T follicular helper cell (primary cell): Measurements from ENCODE around the gene CSNK2B.

ENCODE experiments used
- DNase-seq: peaks from one replicate; pipeline ENCODE4 v3.0.0-alpha.2; 2020; ENCODE audit warnings: low read depth
- total RNA-seq, 2 experiments: gene quantifications; one replicate each; lab custom pipeline; 2026; lab: John Stamatoyannopoulos, UW

CSNK2B gene
- total RNA-seq, result 3.4 to 4.0 reads per million in 2 experiments

DNA sequence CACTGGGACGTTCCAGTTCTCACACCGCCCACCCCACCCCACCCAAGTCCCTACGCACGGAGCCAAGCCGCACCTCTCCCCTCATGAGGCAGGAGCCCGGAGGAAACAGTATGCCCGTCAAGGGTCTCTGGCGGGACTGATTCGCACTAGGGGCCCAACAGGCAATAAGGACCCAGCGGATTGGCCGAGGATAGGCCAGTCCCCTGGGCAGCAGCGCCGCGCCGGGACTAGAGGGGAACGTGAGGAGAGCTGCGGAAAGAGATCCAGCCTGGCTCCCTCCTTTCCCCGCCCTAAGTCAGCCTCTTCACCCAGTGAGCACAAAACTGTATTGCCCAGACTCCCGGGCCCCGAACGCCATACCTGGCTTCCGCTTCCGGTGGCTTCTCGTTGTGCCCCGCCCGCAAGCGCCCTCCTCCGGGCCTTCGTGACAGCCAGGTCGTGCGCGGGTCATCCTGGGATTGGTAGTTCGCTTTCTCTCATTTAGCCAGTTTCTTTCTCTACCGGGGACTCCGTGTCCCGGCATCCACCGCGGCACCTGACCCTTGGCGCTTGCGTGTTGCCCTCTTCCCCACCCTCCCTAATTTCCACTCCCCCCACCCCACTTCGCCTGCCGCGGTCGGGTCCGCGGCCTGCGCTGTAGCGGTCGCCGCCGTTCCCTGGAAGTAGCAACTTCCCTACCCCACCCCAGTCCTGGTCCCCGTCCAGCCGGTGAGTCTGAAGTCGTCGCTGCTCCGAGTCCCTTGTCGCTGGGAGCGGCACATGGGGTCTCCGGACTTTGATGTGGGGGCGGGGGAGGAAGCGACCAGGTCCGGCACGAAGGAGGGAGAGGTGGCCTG lies at the start of gene CSNK2B:
Gene CSNK2B (plus strand): TSS at position 580 of the 836 bp plus-strand sequence. CDS start 752 bp downstream, outside the sequence.
- peak; percentile 99 for DNase-seq

DNA sequence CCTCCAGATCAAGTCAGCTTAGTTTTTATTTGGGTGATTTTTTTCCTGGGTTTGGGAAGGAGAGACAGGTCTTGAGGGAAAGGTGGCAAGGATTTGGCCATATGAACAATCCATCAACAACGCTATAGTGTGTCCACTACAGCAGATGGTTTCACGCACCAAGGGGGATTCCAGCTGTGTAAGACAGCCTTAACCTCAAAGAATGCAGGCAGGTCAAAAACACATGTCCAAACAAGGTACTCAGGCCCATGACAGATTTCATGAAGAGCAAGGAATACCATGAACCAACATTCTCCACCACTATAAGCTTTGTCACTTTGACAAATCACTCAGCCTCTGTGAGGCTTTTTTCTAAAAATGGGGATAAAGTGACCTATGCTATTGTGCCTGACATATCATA lies 48.9 kb upstream of the CSNK2B start:
- DNase-seq, result no peak

DNA sequence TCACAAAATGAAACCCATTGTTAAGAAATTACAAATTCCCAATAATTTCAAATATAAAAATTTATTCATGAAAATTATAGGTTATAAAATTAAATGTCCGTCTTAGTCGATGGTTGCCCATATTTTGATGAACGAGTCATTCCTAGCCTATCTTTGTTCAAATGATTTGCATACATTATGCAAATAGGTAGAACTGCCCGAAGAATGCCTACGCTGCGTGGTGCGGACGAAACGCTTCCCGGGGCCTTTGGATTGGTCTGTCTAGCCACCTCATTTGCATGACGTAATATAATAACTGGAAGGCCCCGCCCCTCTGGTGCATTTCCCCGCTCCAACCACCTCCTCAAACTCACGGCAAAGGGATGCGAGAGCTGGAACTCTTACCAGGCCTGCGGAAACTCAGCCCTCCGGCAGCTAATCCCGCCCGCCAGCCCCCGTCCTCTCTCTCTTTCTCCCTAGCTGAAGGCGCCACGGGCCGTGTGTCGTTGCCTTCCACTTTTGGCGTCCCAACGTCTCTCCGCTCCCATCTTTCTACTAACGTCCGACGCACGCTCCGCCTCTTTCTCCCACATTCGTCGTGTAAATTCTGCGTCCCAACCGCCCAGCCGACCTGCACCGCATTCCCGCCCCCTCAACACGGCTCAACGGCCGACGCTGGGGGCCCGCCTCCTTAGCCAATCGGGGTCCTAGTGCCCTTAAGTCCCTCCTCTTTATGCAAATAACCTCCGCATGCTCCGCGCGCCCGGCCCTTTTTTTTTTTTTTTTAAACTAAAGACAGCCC lies 45.9 kb upstream of the CSNK2B start:
- DNase-seq, result peak; percentile 95

DNA sequence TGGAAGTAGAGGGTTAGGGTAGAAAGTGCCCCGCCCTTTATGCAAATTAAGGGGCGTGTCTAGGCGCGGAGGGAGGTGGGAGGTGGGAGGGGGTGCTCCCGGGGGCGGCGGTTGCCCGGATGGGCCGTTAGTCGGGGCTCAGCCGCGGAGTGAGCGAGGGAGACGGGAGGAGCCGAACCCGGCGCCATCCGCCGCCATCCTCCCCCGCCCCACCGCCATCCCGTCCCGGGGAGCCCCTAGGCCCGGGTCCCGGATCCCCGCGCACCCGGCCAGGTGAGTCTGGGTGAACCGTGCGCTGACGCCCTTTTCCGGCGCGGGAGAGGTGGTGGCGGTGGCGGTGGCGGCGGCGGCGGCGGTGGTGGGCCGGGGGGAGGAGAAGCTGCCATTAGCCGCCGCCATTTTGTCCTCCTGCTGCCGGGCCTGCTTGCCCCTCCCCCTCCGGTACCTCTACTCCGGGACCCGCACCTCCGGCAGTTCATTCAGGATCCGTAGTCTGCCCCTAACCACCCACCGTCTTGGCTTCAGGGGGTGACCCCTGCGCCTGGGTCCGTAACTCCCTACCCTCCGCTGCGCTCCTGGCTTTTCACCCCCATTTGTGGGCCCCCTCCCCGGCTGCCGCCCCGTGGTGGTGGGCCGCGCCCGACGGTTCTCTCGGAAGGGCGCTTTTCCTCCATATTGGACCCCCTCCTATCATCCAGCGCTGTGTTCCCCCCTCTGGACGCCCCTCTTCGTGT lies 45.1 kb upstream of the CSNK2B start, which contains the start of gene PRRC2A:
Gene PRRC2A (plus strand): TSS at position 130 of the 734 bp plus-strand sequence. CDS start 2,075 bp downstream, outside the sequence.
- DNase-seq, result peak; percentile 73

DNA sequence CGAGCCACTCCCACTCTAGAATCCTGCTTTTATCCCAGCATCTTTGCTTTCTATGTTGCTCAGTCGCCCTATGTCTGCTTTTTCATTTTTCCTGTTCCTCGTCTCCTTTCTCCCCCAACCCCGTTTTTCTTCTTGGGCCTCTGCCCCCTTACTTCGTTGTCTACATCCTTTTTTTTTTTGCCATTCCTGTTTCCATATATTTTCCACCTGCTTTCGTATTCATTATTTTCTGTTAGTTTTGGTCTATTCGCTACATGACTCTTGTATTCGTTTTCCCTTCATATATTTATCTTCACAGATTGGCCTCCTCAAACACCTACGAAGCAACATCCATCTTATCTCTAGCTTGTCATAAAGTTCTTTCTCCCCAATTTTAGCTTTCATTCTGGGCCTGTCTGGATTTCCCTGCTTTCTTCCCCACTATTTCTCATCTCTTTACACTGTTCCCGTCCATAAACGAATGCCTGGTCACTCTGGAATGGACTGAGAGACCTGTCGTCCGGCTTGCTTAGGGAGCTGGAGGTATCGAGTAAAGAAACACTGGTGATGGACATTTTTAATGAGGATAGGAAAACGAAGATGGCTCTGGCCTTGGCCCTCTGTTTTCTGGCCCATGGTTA lies 44.5 kb upstream of the CSNK2B start:
- DNase-seq, result no peak

DNA sequence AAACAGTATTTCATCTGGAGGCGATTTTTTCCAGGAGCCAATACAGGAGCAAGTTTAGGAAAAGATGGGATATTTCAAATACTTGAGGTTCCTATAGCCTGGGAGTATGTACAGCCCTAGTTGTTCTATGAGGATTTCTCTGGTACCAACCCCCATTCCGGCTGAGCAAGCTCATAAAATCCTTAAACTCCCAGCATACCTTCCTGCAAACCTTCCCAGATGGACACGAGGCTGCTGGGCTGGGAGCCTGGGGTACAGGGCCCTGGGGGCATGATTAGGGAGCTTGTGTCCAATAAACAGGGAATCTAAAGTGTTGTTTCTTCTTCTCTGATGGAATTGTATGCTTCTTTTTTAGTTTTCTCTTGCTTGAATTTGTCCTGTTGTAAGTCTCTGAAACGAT lies 43.9 kb upstream of the CSNK2B start:
- no peak for DNase-seq

DNA sequence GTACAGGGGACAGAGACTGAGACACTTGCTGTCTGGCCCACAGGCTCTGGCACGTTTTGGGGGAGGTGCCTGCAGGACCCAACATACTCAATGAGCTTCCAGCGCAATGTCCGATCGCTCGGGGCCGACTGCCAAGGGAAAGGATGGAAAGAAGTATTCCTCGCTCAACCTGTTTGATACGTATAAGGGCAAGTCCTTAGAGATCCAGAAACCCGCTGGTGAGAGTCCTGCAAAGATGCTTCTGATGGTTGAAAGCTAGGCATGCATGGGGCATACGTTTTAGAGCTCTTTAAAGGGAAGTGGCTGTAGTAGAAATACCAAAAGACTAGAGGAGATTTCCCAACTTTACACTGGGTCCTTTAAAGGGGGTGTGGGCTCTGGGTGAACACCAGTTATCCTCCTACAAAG lies 43.2 kb upstream of the CSNK2B start:
- DNase-seq, result no peak

DNA sequence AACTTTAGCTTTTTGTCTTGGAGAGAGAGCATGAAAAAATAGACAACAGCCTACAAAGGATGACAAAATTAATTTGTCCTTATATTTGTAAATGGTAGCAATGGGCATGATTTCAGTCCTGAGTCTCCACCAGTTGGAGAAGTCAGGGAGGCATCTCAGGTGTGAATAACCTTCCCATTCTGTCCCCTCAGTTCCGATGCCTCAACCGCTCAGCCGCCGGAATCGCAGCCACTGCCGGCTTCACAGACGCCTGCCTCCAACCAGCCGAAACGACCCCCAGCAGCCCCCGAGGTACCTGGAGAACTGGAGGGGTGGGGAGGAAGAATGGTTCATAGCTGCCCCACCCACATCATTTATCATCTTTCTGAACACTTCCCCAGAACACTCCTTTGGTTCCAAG lies 41.8 kb upstream of the CSNK2B start:
- no peak for DNase-seq

DNA sequence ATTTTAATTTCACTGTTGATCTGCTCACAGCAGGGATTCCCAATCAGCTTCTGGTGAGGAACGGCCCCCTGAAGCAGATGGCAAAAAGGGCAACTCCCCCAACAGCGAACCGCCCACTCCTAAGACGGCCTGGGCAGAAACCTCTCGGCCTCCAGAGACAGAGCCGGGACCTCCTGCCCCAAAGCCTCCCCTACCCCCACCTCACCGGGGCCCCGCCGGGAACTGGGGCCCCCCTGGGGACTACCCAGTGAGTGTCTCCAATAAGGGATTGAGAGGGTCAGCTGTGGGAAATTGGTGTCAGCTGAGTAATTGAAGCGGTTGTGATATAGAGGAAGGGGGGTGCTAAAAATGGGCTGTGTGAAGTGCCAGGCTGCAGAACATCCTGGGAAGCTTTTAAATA lies 38.9 kb upstream of the CSNK2B start:
- no peak for DNase-seq

DNA sequence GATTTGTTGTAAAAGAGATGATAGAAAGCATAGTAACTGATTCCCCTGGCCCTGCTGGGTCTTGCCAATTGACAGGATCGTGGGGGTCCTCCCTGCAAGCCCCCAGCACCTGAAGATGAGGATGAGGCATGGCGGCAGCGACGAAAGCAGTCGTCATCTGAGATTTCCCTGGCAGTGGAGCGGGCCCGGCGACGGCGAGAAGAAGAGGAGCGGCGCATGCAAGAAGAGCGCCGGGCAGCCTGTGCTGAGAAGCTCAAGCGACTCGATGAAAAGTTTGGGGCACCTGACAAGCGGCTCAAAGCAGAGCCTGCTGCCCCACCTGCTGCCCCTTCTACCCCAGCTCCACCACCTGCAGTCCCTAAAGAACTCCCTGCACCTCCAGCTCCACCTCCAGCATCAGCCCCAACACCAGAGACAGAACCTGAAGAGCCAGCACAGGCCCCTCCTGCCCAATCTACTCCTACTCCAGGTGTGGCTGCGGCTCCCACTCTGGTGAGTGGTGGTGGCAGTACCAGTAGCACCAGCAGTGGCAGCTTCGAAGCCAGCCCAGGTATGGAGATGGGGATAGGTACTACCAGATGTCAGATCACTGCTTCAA lies 38.1 kb upstream of the CSNK2B start:
- DNase-seq, result no peak

DNA sequence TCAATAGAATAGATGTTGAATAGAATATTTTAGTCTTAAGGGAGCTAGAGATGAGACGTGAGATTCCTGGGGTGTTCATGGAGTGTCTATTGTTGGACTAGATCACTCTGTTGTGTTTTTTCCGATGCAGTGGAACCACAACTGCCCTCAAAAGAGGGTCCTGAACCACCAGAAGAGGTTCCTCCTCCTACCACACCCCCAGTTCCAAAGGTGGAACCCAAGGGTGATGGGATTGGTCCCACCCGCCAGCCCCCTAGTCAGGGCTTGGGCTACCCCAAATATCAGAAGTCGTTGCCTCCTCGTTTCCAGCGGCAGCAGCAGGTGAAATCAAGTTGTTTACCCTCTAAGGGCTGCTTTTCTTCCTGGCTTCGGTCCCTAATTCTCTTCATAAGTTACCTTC lies 36.9 kb upstream of the CSNK2B start:
- no peak for DNase-seq

DNA sequence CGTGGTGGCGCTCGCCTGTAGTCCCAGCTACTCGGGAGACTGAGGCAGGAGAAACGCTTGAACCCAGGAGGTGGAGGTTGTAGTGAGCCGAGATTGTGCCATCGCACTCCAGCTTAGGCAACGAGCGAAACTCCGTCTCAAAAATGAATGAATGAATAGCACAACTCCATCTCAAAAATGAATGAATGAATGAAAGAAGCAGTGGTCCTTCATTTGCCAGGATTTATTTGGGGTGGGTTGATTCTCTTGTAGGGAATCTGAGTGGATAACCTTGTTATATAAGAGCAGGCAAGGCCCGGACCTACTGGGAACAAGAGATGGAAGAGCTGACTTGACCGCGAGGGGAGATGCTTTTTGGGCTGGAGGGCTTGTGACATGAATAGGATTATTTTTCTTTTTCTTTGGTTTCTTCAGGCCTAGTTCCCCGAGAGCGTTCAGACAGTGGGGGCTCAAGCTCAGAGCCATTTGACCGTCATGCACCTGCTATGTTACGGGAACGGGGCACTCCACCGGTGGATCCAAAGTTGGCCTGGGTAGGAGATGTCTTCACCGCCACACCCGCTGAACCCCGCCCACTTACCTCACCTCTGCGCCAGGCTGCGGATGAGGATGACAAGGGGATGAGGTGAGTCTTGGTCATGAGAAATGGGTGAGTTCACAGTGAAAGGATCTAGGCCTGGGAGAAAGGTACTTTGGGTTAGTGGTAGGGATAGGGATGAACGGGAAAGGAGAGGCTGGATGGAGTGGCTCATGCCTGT lies 35.5 kb upstream of the CSNK2B start:
- no peak for DNase-seq

DNA sequence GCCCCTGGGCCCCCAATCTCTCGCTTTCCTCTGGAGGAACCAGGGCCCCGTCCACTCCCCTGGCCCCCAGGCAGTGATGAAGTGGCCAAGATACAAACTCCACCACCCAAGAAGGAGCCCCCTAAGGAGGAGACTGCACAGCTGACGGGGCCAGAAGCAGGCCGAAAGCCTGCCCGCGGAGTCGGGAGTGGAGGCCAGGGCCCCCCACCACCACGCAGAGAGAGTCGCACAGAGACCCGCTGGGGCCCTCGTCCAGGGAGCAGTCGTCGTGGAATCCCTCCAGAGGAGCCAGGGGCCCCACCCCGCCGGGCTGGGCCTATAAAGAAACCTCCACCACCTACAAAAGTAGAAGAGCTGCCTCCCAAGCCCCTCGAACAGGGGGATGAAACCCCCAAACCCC lies 34.7 kb upstream of the CSNK2B start:
- no peak for DNase-seq

DNA sequence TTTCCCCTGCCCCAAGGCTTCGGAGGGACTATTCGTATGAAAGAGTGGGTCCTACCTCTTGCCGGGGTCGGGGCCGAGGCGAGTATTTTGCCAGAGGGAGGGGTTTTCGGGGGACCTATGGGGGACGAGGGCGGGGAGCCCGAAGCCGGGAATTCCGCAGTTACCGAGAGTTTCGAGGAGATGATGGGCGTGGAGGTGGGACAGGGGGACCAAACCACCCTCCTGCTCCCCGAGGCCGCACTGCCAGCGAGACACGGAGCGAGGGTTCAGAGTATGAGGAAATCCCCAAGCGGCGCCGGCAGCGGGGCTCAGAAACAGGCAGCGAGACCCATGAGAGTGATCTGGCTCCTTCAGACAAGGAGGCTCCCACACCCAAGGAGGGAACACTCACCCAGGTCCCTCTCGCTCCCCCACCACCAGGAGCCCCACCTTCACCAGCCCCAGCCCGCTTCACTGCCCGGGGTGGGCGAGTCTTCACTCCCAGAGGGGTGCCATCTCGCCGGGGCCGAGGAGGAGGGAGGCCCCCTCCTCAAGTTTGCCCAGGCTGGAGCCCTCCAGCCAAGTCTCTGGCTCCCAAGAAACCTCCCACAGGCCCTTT lies 34.1 kb upstream of the CSNK2B start:
- DNase-seq, result no peak

DNA sequence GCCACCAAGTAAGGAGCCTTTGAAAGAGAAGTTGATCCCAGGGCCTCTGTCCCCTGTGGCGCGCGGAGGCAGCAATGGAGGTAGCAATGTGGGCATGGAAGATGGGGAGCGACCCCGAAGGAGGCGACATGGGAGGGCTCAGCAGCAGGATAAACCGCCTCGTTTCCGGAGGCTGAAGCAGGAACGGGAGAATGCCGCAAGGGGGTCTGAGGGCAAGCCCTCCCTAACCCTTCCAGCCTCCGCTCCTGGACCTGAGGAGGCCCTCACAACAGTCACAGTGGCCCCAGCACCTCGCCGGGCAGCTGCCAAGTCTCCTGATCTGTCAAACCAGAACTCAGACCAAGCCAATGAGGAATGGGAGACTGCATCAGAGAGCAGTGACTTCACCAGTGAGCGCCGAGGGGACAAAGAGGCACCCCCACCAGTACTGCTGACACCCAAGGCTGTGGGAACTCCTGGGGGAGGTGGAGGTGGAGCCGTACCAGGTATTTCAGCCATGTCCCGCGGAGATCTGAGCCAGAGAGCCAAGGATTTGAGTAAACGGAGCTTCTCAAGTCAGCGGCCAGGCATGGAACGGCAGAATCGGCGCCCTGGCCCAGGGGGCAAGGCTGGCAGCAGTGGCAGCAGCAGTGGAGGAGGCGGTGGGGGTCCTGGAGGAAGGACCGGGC lies 33.5 kb upstream of the CSNK2B start:
- no peak for DNase-seq

DNA sequence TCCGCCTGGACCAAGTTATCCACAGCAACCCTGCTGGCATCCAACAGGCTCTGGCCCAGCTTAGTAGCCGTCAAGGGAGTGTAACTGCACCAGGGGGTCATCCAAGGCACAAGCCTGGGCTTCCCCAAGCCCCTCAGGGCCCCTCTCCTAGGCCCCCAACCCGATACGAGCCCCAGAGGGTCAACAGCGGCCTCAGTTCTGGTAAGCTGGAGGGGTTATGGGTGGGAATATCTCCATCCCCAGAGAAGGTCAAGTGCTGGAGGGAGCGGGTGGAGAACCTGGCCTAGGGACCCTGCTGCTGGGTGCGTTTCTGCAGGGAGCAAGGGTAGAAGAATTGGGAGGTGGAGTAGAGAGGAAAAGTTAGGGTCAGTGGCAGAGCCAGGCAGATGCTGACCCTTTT lies 32.4 kb upstream of the CSNK2B start:
- no peak for DNase-seq

DNA sequence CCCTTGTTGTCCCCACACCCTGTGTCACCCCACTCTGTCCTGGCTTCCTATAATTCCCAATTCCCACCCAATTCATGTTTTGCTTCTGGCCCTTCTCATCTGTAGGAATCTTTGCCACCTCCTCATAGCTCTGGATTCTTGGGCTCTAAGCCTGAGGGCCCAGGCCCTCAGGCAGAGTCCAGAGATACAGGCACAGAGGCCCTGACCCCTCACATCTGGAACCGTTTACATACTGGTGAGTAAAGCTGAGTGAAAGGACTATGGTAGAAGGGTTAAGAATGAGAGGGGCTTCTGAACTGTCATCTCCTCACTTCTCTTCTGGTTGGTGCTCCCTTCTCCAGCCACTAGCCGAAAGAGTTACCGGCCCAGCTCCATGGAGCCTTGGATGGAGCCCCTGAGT lies 31.7 kb upstream of the CSNK2B start:
- DNase-seq, result no peak

DNA sequence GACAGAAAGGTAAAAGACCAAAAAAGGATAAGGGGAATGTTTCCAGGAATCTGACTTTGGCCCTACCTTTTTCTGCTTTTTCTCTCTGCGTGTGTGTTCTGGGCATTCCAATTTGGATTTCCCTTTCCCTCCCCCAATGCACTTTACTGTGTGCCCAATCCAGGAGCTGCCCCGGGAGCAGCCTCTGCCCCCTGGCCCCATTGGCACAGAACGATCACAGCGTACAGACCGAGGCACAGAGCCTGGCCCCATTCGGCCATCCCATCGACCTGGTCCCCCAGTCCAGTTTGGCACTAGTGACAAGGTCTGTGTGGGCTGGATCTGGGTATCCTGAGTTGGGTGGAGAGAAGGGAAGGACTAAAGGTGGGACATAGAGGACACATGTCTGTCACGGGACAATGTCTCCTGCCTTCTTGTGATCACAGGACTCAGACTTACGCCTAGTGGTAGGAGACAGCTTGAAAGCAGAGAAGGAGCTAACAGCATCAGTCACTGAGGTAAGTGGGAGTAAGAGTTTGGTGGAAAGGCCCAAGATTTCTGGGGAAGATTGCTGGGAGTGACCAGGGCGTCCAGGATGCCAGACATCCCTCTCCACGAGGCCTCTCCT lies 30.8 kb upstream of the CSNK2B start:
- no peak for DNase-seq
